SK-N-SH (cell line): ENCODE measurements around the gene CAMK4. TPM values are rescaled to one million over a fixed set of nuclear protein-coding genes. Genes with fewer than 3 reads are reported as not detected.

Experiments
- CTCF ChIA-PET: fragments of 300-600, 350-600 bp; formaldehyde crosslinking; extraction: SDS; loops from one replicate; lab custom pipeline; 2021; lab: Yijun Ruan, JAX
- POLR2A ChIA-PET: fragments of 350-600 bp; sonication (Branson Sonifier 250); formaldehyde crosslinking; extraction: SDS; loops from one replicate; lab custom pipeline; 2020; ENCODE audit warnings: antibody characterized with exemption, inconsistent platforms; lab: Yijun Ruan, JAX
- DNase-seq: peaks from one replicate; pipeline ENCODE4 v3.0.0; 2012
- H2AFZ ChIP-seq: fragments of 200-600 bp; sonication (generic); 2 replicates; pipeline ENCODE4 v1.8.1; 2016; ENCODE audit warnings: antibody characterized with exemption, mild to moderate bottlenecking, low read depth
- H3F3A ChIP-seq: fragments of 200-600 bp; sonication (generic); replicated peaks from 2 replicates; pipeline ENCODE3; 2016; ENCODE audit warnings: antibody characterized with exemption, mild to moderate bottlenecking; ENCODE audit not compliant: insufficient read depth
- H3K27ac ChIP-seq, 2 experiments: fragments of 200-500 bp in 1 of 2; fragments of 200-600 bp in 1 of 2; sonication (Bioruptor generic) in 1 of 2; sonication (generic), shearing (Covaris generic) in 1 of 2; 2 replicates each; pipeline versions ENCODE4 v1.5.1 to v1.6.1; 2014 to 2016; ENCODE audit warnings: low read depth in 2 of 2, inconsistent platforms in 1 of 2, low read length in 1 of 2, mild to moderate bottlenecking in 1 of 2, mixed read lengths in 1 of 2
- H3K27me3 ChIP-seq: fragments of 200-600 bp; sonication (generic), shearing (Covaris generic); 2 replicates; pipeline ENCODE4 v1.6.1; 2016; ENCODE audit warnings: mixed run types; ENCODE audit not compliant: insufficient read depth
- H3K36me3 ChIP-seq, 2 experiments: fragments of 200-500 bp in 1 of 2; fragments of 200-600 bp in 1 of 2; sonication (Bioruptor generic) in 1 of 2; sonication (generic) in 1 of 2; replicated peaks in 1 of 2; 2 replicates each; pipeline versions ENCODE3 to v1.5.1; 2014 to 2016; ENCODE audit warnings: low read length in 1 of 2, mild to moderate bottlenecking in 1 of 2; ENCODE audit not compliant: insufficient read depth in 2 of 2, control insufficient read depth in 1 of 2
- H3K4me1 ChIP-seq, 2 experiments: fragments of 200-500 bp in 1 of 2; fragments of 200-600 bp in 1 of 2; sonication (Bioruptor generic) in 1 of 2; sonication (generic), shearing (Covaris generic) in 1 of 2; 2 replicates each; pipeline versions ENCODE4 v1.5.1 to v1.6.1; 2014 to 2016; ENCODE audit warnings: low read depth in 1 of 2, low read length in 1 of 2, mixed run types in 1 of 2; ENCODE audit not compliant: insufficient read depth in 2 of 2, control insufficient read depth in 1 of 2
- H3K4me2 ChIP-seq: fragments of 200-600 bp; sonication (generic), shearing (Covaris generic); 2 replicates; pipeline ENCODE4 v1.6.1; 2017; ENCODE audit warnings: mixed run types
- H3K4me3 ChIP-seq, 2 experiments: fragments of 200-500 bp in 1 of 2; fragments of 200-600 bp in 1 of 2; sonication (Bioruptor generic) in 1 of 2; sonication (generic), shearing (Covaris generic) in 1 of 2; 2 replicates each; pipeline versions ENCODE4 v1.5.1 to v1.8.1; 2014 to 2016; ENCODE audit warnings: low read depth in 2 of 2, inconsistent platforms in 1 of 2, low read length in 1 of 2, mild to moderate bottlenecking in 1 of 2, mixed read lengths in 1 of 2, moderate library complexity in 1 of 2
- H3K79me2 ChIP-seq: fragments of 200-600 bp; sonication (generic); 2 replicates; pipeline ENCODE4 v1.8.1; 2017; ENCODE audit warnings: mild to moderate bottlenecking; ENCODE audit not compliant: insufficient read depth
- H3K9ac ChIP-seq: fragments of 200-600 bp; sonication (generic); 2 replicates; pipeline ENCODE4 v1.6.1; 2017; ENCODE audit warnings: mixed run types
- H3K9me2 ChIP-seq: fragments of 200-600 bp; sonication (generic); 2 replicates; pipeline ENCODE4 v1.6.1; 2017; ENCODE audit warnings: mixed run types
- H3K9me3 ChIP-seq: fragments of 200-600 bp; sonication (generic); 2 replicates; pipeline ENCODE4 v1.6.1; 2017; ENCODE audit warnings: mixed run types, mild to moderate bottlenecking, moderate library complexity
- H4K20me1 ChIP-seq: fragments of 200-600 bp; sonication (generic); 2 replicates; pipeline ENCODE4 v1.6.1; 2017; ENCODE audit warnings: mild to moderate bottlenecking, mixed run types; ENCODE audit not compliant: insufficient read depth
- CHD2 ChIP-seq: fragments of 150-350 bp; IDR thresholded peaks from 2 replicates; pipeline ENCODE4 v1.6.1; 2018; ENCODE audit warnings: low read length; ENCODE audit not compliant: partially characterized antibody
- EP300 ChIP-seq, 2 experiments: IDR thresholded peaks; 2 replicates each; pipeline versions ENCODE4 v1.4.0 to v1.6.1; 2012; ENCODE audit warnings: borderline replicate concordance in 1 of 2, low read depth in 1 of 2, low read length in 1 of 2
- EZH2phosphoT487 ChIP-seq: fragments of 200-600 bp; sonication (generic); IDR thresholded peaks from 2 replicates; pipeline ENCODE4 v1.6.1; 2017; ENCODE audit warnings: low read depth, mixed run types, mild to moderate bottlenecking, antibody characterized with exemption, moderate library complexity, borderline replicate concordance
- FOSL2 ChIP-seq: IDR thresholded peaks from 2 replicates; pipeline ENCODE4 v1.4.0; 2012; ENCODE audit warnings: low read depth, mild to moderate bottlenecking, moderate library complexity, borderline replicate concordance
- FOXM1 ChIP-seq: IDR thresholded peaks from 2 replicates; pipeline ENCODE4 v1.4.0; 2012; ENCODE audit warnings: low read depth, mild to moderate bottlenecking
- GABPA ChIP-seq: IDR thresholded peaks from 2 replicates; pipeline ENCODE4 v1.4.0; 2012; ENCODE audit warnings: low read depth, mild to moderate bottlenecking
- JUND ChIP-seq: IDR thresholded peaks from 2 replicates; pipeline ENCODE4 v1.4.0; 2012
- MXI1 ChIP-seq: IDR thresholded peaks from 2 replicates; pipeline ENCODE4 v1.6.1; 2012; ENCODE audit warnings: mild to moderate bottlenecking, low read depth, low read length, improper control_type of control experiment
- RAD21 ChIP-seq: IDR thresholded peaks from 2 replicates; pipeline ENCODE4 v1.6.1; 2012; ENCODE audit warnings: mild to moderate bottlenecking, low read length
- RFX5 ChIP-seq: IDR thresholded peaks from 2 replicates; pipeline ENCODE4 v1.6.1; 2012; ENCODE audit warnings: mild to moderate bottlenecking, improper control_type of control experiment, low read length
- RXRA ChIP-seq: IDR thresholded peaks from 2 replicates; pipeline ENCODE4 v1.4.0; 2012; ENCODE audit warnings: low read depth, mild to moderate bottlenecking, borderline replicate concordance
- SMC3 ChIP-seq: IDR thresholded peaks from 2 replicates; pipeline ENCODE4 v1.6.1; 2012; ENCODE audit warnings: low read depth, low read length, improper control_type of control experiment
- WGBS: methylation state at CpG from one replicate; pipeline ENCODE4 v1.1.6; 2017; ENCODE audit warnings: low lambda C conversion rate; 5-methylcytosine and 5-hydroxymethylcytosine counted together
- polyA plus RNA-seq, 3 experiments: library from polyadenylated mRNA; depleted of rRNA; stranded (reverse); fragments of >200 nt; gene quantifications; 2 replicates each; pipeline ENCODE4 v1.2.3, GENCODE V29; 2012
- TF ChIP-seq, protein P1 (sequence below): fragments of 150-350 bp; IDR thresholded peaks from 2 replicates; pipeline ENCODE4 v1.6.1; 2016; ENCODE audit warnings: mild to moderate bottlenecking, low read depth, low read length
- TF ChIP-seq, protein P2 (sequence below): IDR thresholded peaks from 2 replicates; pipeline ENCODE4 v1.4.0; 2012; ENCODE audit warnings: low read depth, borderline replicate concordance
- TF ChIP-seq, protein P3 (sequence below): IDR thresholded peaks from 2 replicates; pipeline ENCODE4 v1.6.1; 2012; ENCODE audit warnings: mild to moderate bottlenecking, low read depth, low read length, moderate library complexity

The CAMK4 gene
- polyA plus RNA-seq, 1 of the 3 experiments (the other 2 are of a cell fraction): 4.1 TPM

DNA sequence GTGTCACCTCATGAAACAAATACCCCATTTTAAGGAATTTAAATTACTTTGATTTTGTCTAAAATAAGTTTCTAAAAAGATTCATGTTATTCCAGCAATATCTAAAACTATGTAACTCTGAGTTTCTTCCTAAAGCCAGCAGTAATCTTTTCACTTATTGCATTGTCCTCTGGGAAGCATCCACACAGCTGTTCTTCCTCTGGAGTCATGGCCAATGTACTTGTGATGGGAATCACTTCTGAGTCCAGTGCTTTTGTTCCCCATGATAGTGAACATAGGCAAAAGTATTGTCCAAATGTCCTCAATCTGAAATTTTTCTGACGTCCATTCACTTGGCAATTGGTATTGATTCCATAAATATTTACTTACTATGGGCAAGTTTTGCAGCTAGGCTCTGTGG is 163.2 kb downstream of the CAMK4 start:
- DNase-seq: no peak
- Histone ChIP-seq H3K9me3 (no peaks in the 10 kb centered on the region), H3F3A (no peaks in the 10 kb centered on the region), H3K79me2 (no peaks in the 10 kb centered on the region), H3K9me2 (no peaks in the 10 kb centered on the region), H3K4me1 (peaks cover 18 to 48% of the 10 kb centered on the region in 2 experiments; a peak in 3 of 4 replicates), H4K20me1 (no peaks in the 10 kb centered on the region), H2AFZ (no peak overlapping the region; the same call in 1 of the 2 replicates), H3K27ac (peak overlapping the region; percentile 40 to 100; a peak in 3 of 4 replicates), H3K9ac (no peak overlapping the region), H3K4me3 (no peak overlapping the region), H3K4me2 (no peak overlapping the region), H3K36me3 (no peaks in the 10 kb centered on the region), H3K27me3 (no peaks in the 10 kb centered on the region)
- ChIA-PET POLR2A (interaction anchor here (0.7 to 2.1 kb wide), 7 partner anchors 15 to 163 kb away, joined by 3 to 22 read pairs (median 8); partner anchors contain the start of gene CAMK4), CTCF (interaction anchor here (0.5 to 3.4 kb wide), 12 partner anchors 12 to 235 kb away, joined by 3 to 25 read pairs (median 3); no protein-coding TSS in a partner anchor)
- TF ChIP-seq, protein P1, sequence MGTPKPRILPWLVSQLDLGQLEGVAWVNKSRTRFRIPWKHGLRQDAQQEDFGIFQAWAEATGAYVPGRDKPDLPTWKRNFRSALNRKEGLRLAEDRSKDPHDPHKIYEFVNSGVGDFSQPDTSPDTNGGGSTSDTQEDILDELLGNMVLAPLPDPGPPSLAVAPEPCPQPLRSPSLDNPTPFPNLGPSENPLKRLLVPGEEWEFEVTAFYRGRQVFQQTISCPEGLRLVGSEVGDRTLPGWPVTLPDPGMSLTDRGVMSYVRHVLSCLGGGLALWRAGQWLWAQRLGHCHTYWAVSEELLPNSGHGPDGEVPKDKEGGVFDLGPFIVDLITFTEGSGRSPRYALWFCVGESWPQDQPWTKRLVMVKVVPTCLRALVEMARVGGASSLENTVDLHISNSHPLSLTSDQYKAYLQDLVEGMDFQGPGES: no peak
- TF ChIP-seq, protein P2, sequence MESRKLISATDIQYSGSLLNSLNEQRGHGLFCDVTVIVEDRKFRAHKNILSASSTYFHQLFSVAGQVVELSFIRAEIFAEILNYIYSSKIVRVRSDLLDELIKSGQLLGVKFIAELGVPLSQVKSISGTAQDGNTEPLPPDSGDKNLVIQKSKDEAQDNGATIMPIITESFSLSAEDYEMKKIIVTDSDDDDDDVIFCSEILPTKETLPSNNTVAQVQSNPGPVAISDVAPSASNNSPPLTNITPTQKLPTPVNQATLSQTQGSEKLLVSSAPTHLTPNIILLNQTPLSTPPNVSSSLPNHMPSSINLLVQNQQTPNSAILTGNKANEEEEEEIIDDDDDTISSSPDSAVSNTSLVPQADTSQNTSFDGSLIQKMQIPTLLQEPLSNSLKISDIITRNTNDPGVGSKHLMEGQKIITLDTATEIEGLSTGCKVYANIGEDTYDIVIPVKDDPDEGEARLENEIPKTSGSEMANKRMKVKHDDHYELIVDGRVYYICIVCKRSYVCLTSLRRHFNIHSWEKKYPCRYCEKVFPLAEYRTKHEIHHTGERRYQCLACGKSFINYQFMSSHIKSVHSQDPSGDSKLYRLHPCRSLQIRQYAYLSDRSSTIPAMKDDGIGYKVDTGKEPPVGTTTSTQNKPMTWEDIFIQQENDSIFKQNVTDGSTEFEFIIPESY: no peak
- no peak for TF ChIP-seq FOXM1
- TF ChIP-seq, protein P3, sequence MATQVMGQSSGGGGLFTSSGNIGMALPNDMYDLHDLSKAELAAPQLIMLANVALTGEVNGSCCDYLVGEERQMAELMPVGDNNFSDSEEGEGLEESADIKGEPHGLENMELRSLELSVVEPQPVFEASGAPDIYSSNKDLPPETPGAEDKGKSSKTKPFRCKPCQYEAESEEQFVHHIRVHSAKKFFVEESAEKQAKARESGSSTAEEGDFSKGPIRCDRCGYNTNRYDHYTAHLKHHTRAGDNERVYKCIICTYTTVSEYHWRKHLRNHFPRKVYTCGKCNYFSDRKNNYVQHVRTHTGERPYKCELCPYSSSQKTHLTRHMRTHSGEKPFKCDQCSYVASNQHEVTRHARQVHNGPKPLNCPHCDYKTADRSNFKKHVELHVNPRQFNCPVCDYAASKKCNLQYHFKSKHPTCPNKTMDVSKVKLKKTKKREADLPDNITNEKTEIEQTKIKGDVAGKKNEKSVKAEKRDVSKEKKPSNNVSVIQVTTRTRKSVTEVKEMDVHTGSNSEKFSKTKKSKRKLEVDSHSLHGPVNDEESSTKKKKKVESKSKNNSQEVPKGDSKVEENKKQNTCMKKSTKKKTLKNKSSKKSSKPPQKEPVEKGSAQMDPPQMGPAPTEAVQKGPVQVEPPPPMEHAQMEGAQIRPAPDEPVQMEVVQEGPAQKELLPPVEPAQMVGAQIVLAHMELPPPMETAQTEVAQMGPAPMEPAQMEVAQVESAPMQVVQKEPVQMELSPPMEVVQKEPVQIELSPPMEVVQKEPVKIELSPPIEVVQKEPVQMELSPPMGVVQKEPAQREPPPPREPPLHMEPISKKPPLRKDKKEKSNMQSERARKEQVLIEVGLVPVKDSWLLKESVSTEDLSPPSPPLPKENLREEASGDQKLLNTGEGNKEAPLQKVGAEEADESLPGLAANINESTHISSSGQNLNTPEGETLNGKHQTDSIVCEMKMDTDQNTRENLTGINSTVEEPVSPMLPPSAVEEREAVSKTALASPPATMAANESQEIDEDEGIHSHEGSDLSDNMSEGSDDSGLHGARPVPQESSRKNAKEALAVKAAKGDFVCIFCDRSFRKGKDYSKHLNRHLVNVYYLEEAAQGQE: no peak
- TF ChIP-seq MXI1: no peak
- no peak for TF ChIP-seq RFX5
- no peak for TF ChIP-seq GABPA
- TF ChIP-seq FOSL2: no peak
- no peak for TF ChIP-seq JUND
- TF ChIP-seq RAD21: no peak
- no peak for TF ChIP-seq EZH2phosphoT487
- no peak for TF ChIP-seq EP300 (IDR thresholded peaks at IDR 0.05; ENCODE audit: borderline replicate concordance in 1 of 2, low read depth in 1 of 2, low read length in 1 of 2)
- TF ChIP-seq CHD2: no peak
- TF ChIP-seq SMC3: no peak
- no peak for TF ChIP-seq RXRA
- 3% methylated on average over 1 of the region's 1 CpG for WGBS
